ENCODE data around the gene SLC24A3. TPM values are rescaled to one million over a fixed set of nuclear protein-coding genes. Genes with fewer than 3 reads are reported as not detected.

SLC24A3 gene
- total RNA-seq, 1 experiment from 2014 or later: not detected

DNA sequence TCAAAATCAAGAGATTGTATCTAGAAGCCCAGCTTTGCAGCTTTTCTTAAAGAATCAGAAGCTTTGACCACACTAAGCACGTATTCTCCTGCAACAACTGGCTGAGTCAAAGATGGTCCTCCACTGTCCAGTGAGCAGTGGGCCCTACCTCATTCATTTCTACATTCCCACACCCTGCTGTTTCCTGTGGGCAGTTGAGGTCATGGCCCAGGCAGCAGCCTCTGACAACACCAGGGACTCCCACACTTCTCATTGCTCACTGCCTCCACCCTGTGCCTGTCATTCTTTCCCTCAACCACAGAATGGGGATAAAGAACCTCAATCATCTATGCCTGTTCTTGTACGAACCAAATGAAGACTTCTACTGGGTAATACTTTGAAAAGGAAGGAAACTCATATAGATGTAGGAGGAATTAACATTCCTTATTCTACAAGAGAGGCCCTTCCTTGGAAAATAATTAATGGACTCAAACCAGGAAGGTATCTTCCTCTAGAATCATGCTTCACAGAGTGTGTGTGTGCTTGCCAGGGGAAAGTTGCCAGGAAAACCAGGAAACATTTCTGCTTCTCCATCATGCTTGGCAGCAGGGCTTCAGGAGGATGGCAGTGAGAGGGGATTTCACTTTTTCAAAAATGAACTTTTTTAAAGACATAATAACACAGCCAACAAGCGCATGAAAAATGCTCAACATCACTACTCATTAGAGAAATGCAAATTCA, 353.9 kb downstream of the SLC24A3 start:
- DNase-seq (ENCODE audit: low read depth, low spot score) (no peak), ATAC-seq (no peak)
- ChIA-PET CTCF (no interaction called here), POLR2A (no interaction called here)
- Histone ChIP-seq H3K27ac (ENCODE audit: low read length) (no peak overlapping the region), H3K4me1 (ENCODE audit: control insufficient read depth, insufficient read depth, low read length) (no peaks in the 10 kb centered on the region), H3K4me3 (ENCODE audit: low read depth in 2 of 2, low read length in 2 of 2) (no peak overlapping the region), H3K27me3 (ENCODE audit: control insufficient read depth, insufficient read depth, low read length) (no peaks in the 10 kb centered on the region), H3K36me3 (ENCODE audit: control insufficient read depth, insufficient read depth, low read length) (no peaks in the 10 kb centered on the region), H3K9me3 (ENCODE audit: control insufficient read depth, insufficient read depth, low read depth, low read length) (no peaks in the 10 kb centered on the region)
- TF ChIP-seq CTCF (IDR thresholded peaks at IDR 0.05) (no peak), POLR2AphosphoS5 (IDR thresholded peaks at IDR 0.05; ENCODE audit: low read depth, low read length) (no peak), SIN3A (IDR thresholded peaks at IDR 0.05; ENCODE audit: borderline replicate concordance, insufficient read depth, low read depth, low read length) (no peak)
- intact Hi-C loops (cut with micrococcal nuclease; ENCODE audit: unreplicated experiment) (no loop called here), in situ Hi-C loops (cut with HindIII; ENCODE audit: low pct_unique_long_range_greater_than_20kb, low sequenced_read_pairs) (no loop called here)
- no TSS peak for BruUV-seq (replicated peaks)

DNA sequence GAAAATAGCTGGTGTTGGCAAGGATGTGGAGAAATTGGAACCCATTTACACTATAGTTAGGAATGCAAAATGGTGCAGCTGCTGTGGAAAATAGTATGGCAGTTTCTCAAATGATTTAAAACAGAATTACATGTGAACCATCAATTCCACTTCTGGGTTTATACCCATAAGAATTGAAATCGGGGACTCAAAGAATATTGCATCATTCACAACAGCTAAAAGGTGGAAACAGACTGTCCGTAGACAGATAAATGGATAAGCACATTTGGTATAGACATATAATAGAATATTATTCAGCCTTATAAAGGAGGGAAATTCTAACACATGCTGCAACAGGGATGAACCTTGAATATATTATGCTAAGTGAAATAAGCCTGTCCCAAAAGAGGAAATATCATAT, 355.7 kb downstream of the SLC24A3 start:
- no peaks in the 10 kb centered on the region for H3K4me1 ChIP-seq (ENCODE audit: control insufficient read depth, insufficient read depth, low read length)
- no peak overlapping the region for H3K27ac ChIP-seq (ENCODE audit: low read length)
- no peaks in the 10 kb centered on the region for H3K9me3 ChIP-seq (ENCODE audit: control insufficient read depth, insufficient read depth, low read depth, low read length)
- TF ChIP-seq CTCF (IDR thresholded peaks at IDR 0.05) (no peak), POLR2AphosphoS5 (IDR thresholded peaks at IDR 0.05; ENCODE audit: low read depth, low read length) (no peak), TCF7L2 (IDR thresholded peaks at IDR 0.05; ENCODE audit: low read depth, low read length) (no peak), SIN3A (IDR thresholded peaks at IDR 0.05; ENCODE audit: borderline replicate concordance, insufficient read depth, low read depth, low read length) (no peak)
- TF ChIP-seq, protein P1, sequence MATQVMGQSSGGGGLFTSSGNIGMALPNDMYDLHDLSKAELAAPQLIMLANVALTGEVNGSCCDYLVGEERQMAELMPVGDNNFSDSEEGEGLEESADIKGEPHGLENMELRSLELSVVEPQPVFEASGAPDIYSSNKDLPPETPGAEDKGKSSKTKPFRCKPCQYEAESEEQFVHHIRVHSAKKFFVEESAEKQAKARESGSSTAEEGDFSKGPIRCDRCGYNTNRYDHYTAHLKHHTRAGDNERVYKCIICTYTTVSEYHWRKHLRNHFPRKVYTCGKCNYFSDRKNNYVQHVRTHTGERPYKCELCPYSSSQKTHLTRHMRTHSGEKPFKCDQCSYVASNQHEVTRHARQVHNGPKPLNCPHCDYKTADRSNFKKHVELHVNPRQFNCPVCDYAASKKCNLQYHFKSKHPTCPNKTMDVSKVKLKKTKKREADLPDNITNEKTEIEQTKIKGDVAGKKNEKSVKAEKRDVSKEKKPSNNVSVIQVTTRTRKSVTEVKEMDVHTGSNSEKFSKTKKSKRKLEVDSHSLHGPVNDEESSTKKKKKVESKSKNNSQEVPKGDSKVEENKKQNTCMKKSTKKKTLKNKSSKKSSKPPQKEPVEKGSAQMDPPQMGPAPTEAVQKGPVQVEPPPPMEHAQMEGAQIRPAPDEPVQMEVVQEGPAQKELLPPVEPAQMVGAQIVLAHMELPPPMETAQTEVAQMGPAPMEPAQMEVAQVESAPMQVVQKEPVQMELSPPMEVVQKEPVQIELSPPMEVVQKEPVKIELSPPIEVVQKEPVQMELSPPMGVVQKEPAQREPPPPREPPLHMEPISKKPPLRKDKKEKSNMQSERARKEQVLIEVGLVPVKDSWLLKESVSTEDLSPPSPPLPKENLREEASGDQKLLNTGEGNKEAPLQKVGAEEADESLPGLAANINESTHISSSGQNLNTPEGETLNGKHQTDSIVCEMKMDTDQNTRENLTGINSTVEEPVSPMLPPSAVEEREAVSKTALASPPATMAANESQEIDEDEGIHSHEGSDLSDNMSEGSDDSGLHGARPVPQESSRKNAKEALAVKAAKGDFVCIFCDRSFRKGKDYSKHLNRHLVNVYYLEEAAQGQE (IDR thresholded peaks at IDR 0.05; ENCODE audit: insufficient read depth in 1 of 2, low read depth in 2 of 2, low read length in 1 of 2): no peak
- in situ Hi-C loops (cut with HindIII; ENCODE audit: low pct_unique_long_range_greater_than_20kb, low sequenced_read_pairs): no loop called here
- no peaks in the 10 kb centered on the region for H3K27me3 ChIP-seq (ENCODE audit: control insufficient read depth, insufficient read depth, low read length)
- DNase-seq (ENCODE audit: low read depth, low spot score) (no peak), ATAC-seq (no peak)
- H3K4me3 ChIP-seq (ENCODE audit: low read depth in 2 of 2, low read length in 2 of 2): no peak overlapping the region
- ChIA-PET CTCF (no interaction called here), POLR2A (no interaction called here)
- no peaks in the 10 kb centered on the region for H3K36me3 ChIP-seq (ENCODE audit: control insufficient read depth, insufficient read depth, low read length)
- intact Hi-C loops (cut with micrococcal nuclease; ENCODE audit: unreplicated experiment): no loop called here
- BruUV-seq (replicated peaks): no TSS peak

Measured in Panc1 (cell line).